IPS-20b (cell line): ENCODE results near the gene BICD2.

Experiments
- H3K27ac ChIP-seq: one replicate; pipeline ENCODE4 v1.5.1; 2013; ENCODE audit warnings: low read length
- H3K27me3 ChIP-seq: 2 replicates; pipeline ENCODE4 v1.6.1; 2013; ENCODE audit warnings: mild to moderate bottlenecking, low read length, inconsistent platforms; ENCODE audit not compliant: insufficient read depth
- H3K36me3 ChIP-seq: 2 replicates; pipeline ENCODE4 v1.6.1; 2013; ENCODE audit warnings: low read depth, mild to moderate bottlenecking, inconsistent platforms, low read length, moderate library complexity; ENCODE audit not compliant: insufficient read depth
- H3K4me1 ChIP-seq: 2 replicates; pipeline ENCODE4 v1.6.1; 2013; ENCODE audit warnings: mild to moderate bottlenecking, control low read depth, inconsistent platforms, low read length, moderate library complexity; ENCODE audit not compliant: insufficient read depth
- H3K4me3 ChIP-seq: 2 replicates; pipeline ENCODE4 v1.5.1; 2013; ENCODE audit warnings: mild to moderate bottlenecking, low read length, inconsistent platforms
- H3K9ac ChIP-seq: 2 replicates; pipeline ENCODE4 v1.6.1; 2013; ENCODE audit warnings: low read depth, mild to moderate bottlenecking, inconsistent platforms, low read length, moderate library complexity
- H3K9me3 ChIP-seq: 2 replicates; pipeline ENCODE4 v1.6.1; 2013; ENCODE audit warnings: mild to moderate bottlenecking, low read depth, low read length, inconsistent platforms; ENCODE audit not compliant: insufficient read depth

BICD2 gene

GRCh38 chr9:92730897-92731296 lies 33.7 kb downstream of the BICD2 start:
- Histone ChIP-seq H3K9me3 (no peaks in the 10 kb centered on the region), H3K36me3 (peaks cover 26% of the 10 kb centered on the region), H3K9ac (no peak overlapping the region), H3K27ac (no peak overlapping the region), H3K4me1 (no peaks in the 10 kb centered on the region), H3K27me3 (no peaks in the 10 kb centered on the region), H3K4me3 (no peak overlapping the region)

- Histone ChIP-seq H3K4me3 (no peak overlapping the region), H3K27me3 (no peaks in the 10 kb centered on the region), H3K9ac (no peak overlapping the region), H3K36me3 (peaks cover 28% of the 10 kb centered on the region), H3K4me1 (no peaks in the 10 kb centered on the region), H3K9me3 (no peaks in the 10 kb centered on the region), H3K27ac (no peak overlapping the region)
Measured at GRCh38 chr9:92729735-92730155, 34.9 kb downstream of the BICD2 start.

GRCh38 chr9:92728831-92729734 lies 35.5 kb downstream of the BICD2 start:
- H3K9ac ChIP-seq, result no peak overlapping the region
- H3K36me3 ChIP-seq, result peaks cover 28% of the 10 kb centered on the region
- H3K27me3 ChIP-seq, result no peaks in the 10 kb centered on the region
- H3K4me1 ChIP-seq, result no peaks in the 10 kb centered on the region
- H3K27ac ChIP-seq, result no peak overlapping the region
- no peak overlapping the region for H3K4me3 ChIP-seq
- no peaks in the 10 kb centered on the region for H3K9me3 ChIP-seq

GRCh38 chr9:92727716-92728700 lies 36.6 kb downstream of the BICD2 start:
- H3K27ac ChIP-seq, result no peak overlapping the region
- H3K4me1 ChIP-seq, result no peaks in the 10 kb centered on the region
- H3K9ac ChIP-seq, result no peak overlapping the region
- H3K36me3 ChIP-seq, result peaks cover 30% of the 10 kb centered on the region
- H3K4me3 ChIP-seq, result no peak overlapping the region
- no peaks in the 10 kb centered on the region for H3K27me3 ChIP-seq
- H3K9me3 ChIP-seq, result no peaks in the 10 kb centered on the region

DNA sequence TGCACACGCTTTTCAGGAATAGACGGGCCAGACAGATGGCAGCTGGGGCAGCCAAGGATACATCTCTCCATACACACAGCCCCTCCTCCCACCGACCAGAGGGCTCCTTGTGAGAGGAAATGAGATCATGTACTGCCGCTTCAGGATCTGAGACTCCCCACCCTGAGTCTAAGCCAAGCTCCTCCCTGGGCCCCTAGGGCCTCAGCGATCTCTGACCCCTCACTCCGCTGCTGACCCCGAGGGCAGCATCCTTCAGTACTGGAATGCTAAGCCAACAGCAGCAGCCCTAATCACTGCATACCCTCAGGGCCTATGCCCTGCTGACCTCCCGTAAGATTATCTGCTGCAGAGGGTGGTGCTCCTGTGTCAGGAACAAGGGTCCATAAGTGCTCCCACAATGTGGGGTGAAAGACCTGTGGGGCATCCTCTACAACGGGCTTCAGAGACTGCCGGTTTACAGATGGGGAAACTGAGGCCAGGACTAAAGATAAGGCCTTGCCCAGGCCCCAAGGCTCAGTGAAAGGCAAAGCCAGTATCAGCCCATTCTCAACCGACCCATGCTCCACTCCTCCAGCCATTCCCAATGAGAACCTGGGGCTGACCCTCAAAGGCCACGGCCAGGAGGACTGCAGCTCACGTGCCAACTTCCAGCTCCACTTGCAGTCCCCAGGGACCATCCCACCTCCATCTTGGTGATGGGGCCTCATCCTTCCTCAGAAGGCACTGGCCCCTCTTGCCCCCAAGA lies 37.5 kb downstream of the BICD2 start:
- H3K27ac ChIP-seq, result no peak overlapping the region

DNA sequence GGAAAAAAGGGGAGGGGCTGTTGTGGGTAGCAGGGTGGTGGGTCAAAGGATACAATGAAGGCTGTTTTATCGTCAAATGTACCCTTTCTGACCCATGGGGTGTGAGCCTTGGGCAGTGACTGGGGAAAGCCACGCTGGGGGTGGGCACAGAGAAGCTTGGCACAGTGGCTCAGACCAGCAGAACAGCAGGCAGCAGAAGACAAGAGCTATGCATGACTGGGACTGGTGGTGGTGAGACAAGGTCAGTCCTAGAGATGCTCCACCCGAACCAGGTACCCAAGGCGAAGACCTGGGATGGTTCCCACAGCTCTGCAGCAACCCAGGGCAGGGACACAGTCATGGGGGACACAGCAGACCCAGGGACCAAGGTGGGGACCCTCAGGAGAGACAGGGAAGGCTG lies 38.3 kb downstream of the BICD2 start:
- Histone ChIP-seq H3K4me3 (no peak overlapping the region), H3K36me3 (peaks cover 46% of the 10 kb centered on the region)

More for the DNA sequence above, 37.5 kb downstream of the BICD2 start:
- Histone ChIP-seq H3K9ac (no peak overlapping the region), H3K4me3 (no peak overlapping the region), H3K36me3 (peaks cover 38% of the 10 kb centered on the region), H3K27me3 (no peaks in the 10 kb centered on the region), H3K9me3 (no peaks in the 10 kb centered on the region), H3K4me1 (no peaks in the 10 kb centered on the region)

GRCh38 chr9:92725766-92726165 lies 38.9 kb downstream of the BICD2 start:
- H3K4me3 ChIP-seq, result no peak overlapping the region
- no peaks in the 10 kb centered on the region for H3K27me3 ChIP-seq
- H3K27ac ChIP-seq, result no peak overlapping the region
- no peaks in the 10 kb centered on the region for H3K9me3 ChIP-seq
- H3K4me1 ChIP-seq, result no peaks in the 10 kb centered on the region
- peaks cover 50% of the 10 kb centered on the region for H3K36me3 ChIP-seq
- no peak overlapping the region for H3K9ac ChIP-seq

More for the DNA sequence above, 38.3 kb downstream of the BICD2 start:
- no peaks in the 10 kb centered on the region for H3K9me3 ChIP-seq
- no peak overlapping the region for H3K9ac ChIP-seq
- H3K27me3 ChIP-seq, result no peaks in the 10 kb centered on the region
- H3K4me1 ChIP-seq, result no peaks in the 10 kb centered on the region
- no peak overlapping the region for H3K27ac ChIP-seq

DNA sequence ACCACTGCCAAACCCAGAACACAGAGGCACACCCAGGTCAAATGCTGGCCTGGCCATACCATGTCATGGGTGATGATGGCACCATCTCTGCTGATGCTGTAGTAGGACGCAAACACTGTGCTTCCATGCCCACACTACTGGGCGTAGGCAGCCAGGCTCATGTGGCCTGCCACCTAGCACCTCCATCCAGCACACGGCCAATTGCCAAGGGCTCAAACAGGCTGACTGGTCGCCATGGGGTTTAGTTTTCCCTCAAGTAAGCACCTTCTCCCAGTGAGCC lies 39.4 kb downstream of the BICD2 start:
- Histone ChIP-seq H3K9me3 (no peaks in the 10 kb centered on the region), H3K27ac (no peak overlapping the region), H3K36me3 (peaks cover 56% of the 10 kb centered on the region), H3K9ac (no peak overlapping the region; the same call in 1 of the 2 replicates), H3K4me3 (no peak overlapping the region), H3K4me1 (no peaks in the 10 kb centered on the region), H3K27me3 (no peaks in the 10 kb centered on the region)

DNA sequence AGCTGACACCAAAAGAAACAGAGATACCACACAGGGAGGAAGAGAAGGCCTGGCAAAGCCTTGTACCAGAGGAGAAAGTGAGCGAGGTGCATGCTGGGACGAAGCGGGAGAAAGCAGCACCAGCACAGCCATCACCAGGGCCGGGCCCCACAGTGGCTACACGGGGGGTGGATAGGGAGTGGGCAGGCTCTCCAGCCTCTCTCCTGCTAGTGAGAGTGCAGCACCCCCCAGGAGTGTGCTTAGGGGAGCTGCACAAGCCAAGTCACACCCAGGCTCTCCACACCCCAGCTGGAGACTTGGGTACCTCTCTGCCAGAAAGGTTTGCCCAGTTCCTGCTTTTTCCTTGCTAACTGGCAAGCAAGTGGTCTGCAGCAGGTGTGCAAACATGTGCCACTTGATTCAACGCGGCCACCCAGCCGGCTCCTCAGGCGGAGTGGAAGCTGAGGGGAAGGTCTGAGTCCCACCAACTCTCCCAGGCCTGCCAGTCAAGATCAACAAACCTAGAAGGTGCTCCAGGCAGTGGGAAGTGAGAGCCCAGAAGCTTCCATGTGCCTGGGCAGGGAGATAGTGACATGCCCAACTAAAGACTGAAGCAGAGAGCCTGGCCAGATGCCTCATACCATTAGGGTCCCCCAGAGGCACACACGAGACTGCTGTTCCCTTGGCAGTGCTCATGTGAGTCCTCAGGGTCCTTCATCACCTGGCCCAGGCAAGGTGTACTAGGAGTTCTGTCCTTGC lies 39.9 kb downstream of the BICD2 start:
- Histone ChIP-seq H3K4me1 (no peaks in the 10 kb centered on the region), H3K4me3 (no peak overlapping the region), H3K9me3 (no peaks in the 10 kb centered on the region), H3K36me3 (peaks cover 61% of the 10 kb centered on the region), H3K27ac (no peak overlapping the region), H3K9ac (no peak overlapping the region), H3K27me3 (no peaks in the 10 kb centered on the region)

- H3K9me3 ChIP-seq, result no peaks in the 10 kb centered on the region
- no peak overlapping the region for H3K9ac ChIP-seq
- H3K36me3 ChIP-seq, result peaks cover 66% of the 10 kb centered on the region
- H3K4me1 ChIP-seq, result no peaks in the 10 kb centered on the region
- no peak overlapping the region for H3K27ac ChIP-seq
- no peaks in the 10 kb centered on the region for H3K27me3 ChIP-seq
- no peak overlapping the region for H3K4me3 ChIP-seq
Measured at GRCh38 chr9:92723801-92724323, 40.8 kb downstream of the BICD2 start.

DNA sequence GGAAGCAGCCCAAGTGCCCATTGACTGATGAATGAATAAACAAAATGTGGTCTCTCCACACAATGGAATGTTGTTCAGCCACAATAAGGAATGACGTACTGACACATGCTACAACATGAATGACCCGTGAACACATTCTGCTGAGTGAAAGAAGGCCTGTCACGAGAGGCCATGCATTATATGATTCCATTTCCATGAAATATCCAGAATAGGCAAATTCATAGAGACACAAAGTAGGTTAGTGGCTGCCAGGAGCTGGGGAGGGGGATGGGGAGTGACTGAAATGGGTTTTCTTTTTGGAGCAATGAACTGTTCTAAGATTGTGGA lies 41.4 kb downstream of the BICD2 start:
- no peaks in the 10 kb centered on the region for H3K9me3 ChIP-seq
- no peak overlapping the region for H3K4me3 ChIP-seq
- H3K9ac ChIP-seq, result no peak overlapping the region
- peaks cover 66% of the 10 kb centered on the region for H3K36me3 ChIP-seq
- no peak overlapping the region for H3K27ac ChIP-seq
- H3K4me1 ChIP-seq, result no peaks in the 10 kb centered on the region
- H3K27me3 ChIP-seq, result no peaks in the 10 kb centered on the region
